ENCODE measurements around the gene SNED1.

The SNED1 gene

GRCh38 chr2:240988571-240989271, 9.7 kb upstream of the SNED1 start:
- Histone ChIP-seq H3K4me3 (ENCODE audit: low read depth, low read length) (no peak overlapping the region), H3K9me3 (ENCODE audit: control insufficient read depth, insufficient read depth, low read depth, low read length) (no peaks in the 10 kb centered on the region), H3K4me1 (ENCODE audit: control insufficient read depth, insufficient read depth, low read length) (peaks cover 16% of the 10 kb centered on the region), H3K36me3 (ENCODE audit: control insufficient read depth in 2 of 2, insufficient read depth in 1 of 2, low read length in 2 of 2) (no peaks in the 10 kb centered on the region), H3K27ac (ENCODE audit: extremely low read depth, low read depth, low read length) (peak overlapping the region; percentile 80; the same call in 1 of the 2 replicates)
- TF ChIP-seq ZNF510 (tag by site-specific recombination; IDR thresholded peaks at IDR 0.05; ENCODE audit: insufficient replicate concordance) = no peak
- no peak for TF ChIP-seq ZNF10 (tag by site-specific recombination; IDR thresholded peaks at IDR 0.05)
- no peak for TF ChIP-seq ZBTB20 (tag by site-specific recombination; IDR thresholded peaks at IDR 0.05)
- no peak for TF ChIP-seq ZBTB17 (tag by site-specific recombination; IDR thresholded peaks at IDR 0.05)
- no peak for TF ChIP-seq ZNF837 (tag by site-specific recombination; IDR thresholded peaks at IDR 0.05)
- TF ChIP-seq ZNF37A (tag by site-specific recombination; IDR thresholded peaks at IDR 0.05) = no peak
- no peak for TF ChIP-seq ZNF302 (tag by site-specific recombination; IDR thresholded peaks at IDR 0.05; ENCODE audit: low read depth)
- TF ChIP-seq, protein P1, sequence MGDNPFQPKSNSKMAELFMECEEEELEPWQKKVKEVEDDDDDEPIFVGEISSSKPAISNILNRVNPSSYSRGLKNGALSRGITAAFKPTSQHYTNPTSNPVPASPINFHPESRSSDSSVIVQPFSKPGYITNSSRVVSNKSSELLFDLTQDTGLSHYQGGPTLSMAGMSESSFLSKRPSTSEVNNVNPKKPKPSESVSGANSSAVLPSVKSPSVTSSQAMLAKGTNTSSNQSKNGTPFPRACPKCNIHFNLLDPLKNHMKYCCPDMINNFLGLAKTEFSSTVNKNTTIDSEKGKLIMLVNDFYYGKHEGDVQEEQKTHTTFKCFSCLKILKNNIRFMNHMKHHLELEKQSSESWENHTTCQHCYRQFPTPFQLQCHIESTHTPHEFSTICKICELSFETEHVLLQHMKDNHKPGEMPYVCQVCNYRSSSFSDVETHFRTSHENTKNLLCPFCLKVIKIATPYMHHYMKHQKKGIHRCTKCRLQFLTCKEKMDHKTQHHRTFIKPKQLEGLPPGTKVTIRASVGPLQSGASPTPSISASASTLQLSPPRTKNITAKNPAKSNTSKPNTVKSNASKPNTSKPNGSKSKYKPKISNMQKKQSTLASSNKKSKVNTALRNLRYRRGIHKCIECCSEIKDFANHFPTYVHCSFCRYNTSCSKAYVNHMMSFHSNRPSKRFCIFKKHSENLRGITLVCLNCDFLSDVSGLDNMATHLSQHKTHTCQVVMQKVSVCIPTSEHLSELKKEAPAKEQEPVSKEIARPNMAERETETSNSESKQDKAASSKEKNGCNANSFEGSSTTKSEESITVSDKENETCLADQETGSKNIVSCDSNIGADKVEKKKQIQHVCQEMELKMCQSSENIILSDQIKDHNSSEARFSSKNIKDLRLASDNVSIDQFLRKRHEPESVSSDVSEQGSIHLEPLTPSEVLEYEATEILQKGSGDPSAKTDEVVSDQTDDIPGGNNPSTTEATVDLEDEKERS (tag by site-specific recombination; IDR thresholded peaks at IDR 0.05) = no peak
- no peak for TF ChIP-seq ZNF548 (tag by site-specific recombination; IDR thresholded peaks at IDR 0.05)
- no peak for TF ChIP-seq ATF2 (tag by site-specific recombination; IDR thresholded peaks at IDR 0.05; ENCODE audit: low read depth)
- TF ChIP-seq OSR2 (tag by site-specific recombination; IDR thresholded peaks at IDR 0.05) = no peak
- no peak for TF ChIP-seq ZNF560 (tag by site-specific recombination; IDR thresholded peaks at IDR 0.05; ENCODE audit: borderline replicate concordance)
- no peak for TF ChIP-seq ZNF830 (tag by site-specific recombination; IDR thresholded peaks at IDR 0.05; ENCODE audit: low read depth)
- no peak for TF ChIP-seq ZNF394 (tag by site-specific recombination; IDR thresholded peaks at IDR 0.05; ENCODE audit: borderline replicate concordance)
- TF ChIP-seq, protein P2, sequence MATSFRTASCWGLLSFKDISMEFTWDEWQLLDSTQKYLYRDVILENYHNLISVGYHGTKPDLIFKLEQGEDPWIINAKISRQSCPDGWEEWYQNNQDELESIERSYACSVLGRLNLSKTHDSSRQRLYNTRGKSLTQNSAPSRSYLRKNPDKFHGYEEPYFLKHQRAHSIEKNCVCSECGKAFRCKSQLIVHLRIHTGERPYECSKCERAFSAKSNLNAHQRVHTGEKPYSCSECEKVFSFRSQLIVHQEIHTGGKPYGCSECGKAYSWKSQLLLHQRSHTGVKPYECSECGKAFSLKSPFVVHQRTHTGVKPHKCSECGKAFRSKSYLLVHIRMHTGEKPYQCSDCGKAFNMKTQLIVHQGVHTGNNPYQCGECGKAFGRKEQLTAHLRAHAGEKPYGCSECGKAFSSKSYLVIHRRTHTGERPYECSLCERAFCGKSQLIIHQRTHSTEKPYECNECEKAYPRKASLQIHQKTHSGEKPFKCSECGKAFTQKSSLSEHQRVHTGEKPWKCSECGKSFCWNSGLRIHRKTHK (tag by site-specific recombination; IDR thresholded peaks at IDR 0.05) = no peak
- TF ChIP-seq ZNF561 (tag by site-specific recombination; IDR thresholded peaks at IDR 0.05; ENCODE audit: borderline replicate concordance) = no peak
- TF ChIP-seq ZNF132 (tag by site-specific recombination; IDR thresholded peaks at IDR 0.05; ENCODE audit: borderline replicate concordance) = no peak
- no peak for TF ChIP-seq PRDM2 (tag by site-specific recombination; IDR thresholded peaks at IDR 0.05; ENCODE audit: borderline replicate concordance)
- no peak for TF ChIP-seq ZBTB10 (tag by site-specific recombination; IDR thresholded peaks at IDR 0.05)
- TF ChIP-seq ZNF785 (tag by site-specific recombination; IDR thresholded peaks at IDR 0.05) = no peak
- POLR2A ChIA-PET = no interaction called here
- CTCF ChIA-PET = interaction anchor here (0.6 to 1.6 kb wide), 3 partner anchors 21 to 135 kb away, joined by 3 to 4 read pairs (median 3); no protein-coding TSS in a partner anchor
